ENCODE measurements around the gene EPDR1. TPM values are rescaled to one million over a fixed set of nuclear protein-coding genes. Genes with fewer than 3 reads are reported as not detected.

EPDR1 gene
- total RNA-seq (10 to 100 TPM; 35.6 to 39.0 TPM), polyA plus RNA-seq (10 to 100 TPM; 31.3 to 44.0 TPM)
- long read RNA-seq, donor 1, transcript EPDR1-201 (3 exons, 2,599 nt), result major isoform, 70 of 101 reads
- long read RNA-seq, donor 1, transcript EPDR1-202 (2 exons, 638 nt), result minor isoform, 11 of 101 reads
- long read RNA-seq, donor 1, partial matches to known transcripts, result 8 of 101 reads
- long read RNA-seq, donor 1, other reads (novel, unspliced or antisense), result 12 of 101 reads
- long read RNA-seq, donor 2, transcript EPDR1-201 (3 exons, 2,599 nt), result major isoform, 25 of 44 reads
- long read RNA-seq, donor 2, partial matches to known transcripts, result 2 of 44 reads
- long read RNA-seq, donor 2, other reads (novel, unspliced or antisense), result 15 of 44 reads

- ATAC-seq (ENCODE audit: low FRiP score) (no peak), DNase-seq (peak; percentile 78 to 84)
- intact Hi-C loops (cut with DNase I), result no loop called here
- H3K4me1 ChIP-seq (ENCODE audit: control insufficient read depth in 1 of 2, insufficient read depth in 2 of 2, low read length in 2 of 2), result peaks cover 0 to 5% of the 10 kb centered on the region in 2 donors
- peak within 1 kb of the TSS; percentile 50 to 84 for H3K4me3 ChIP-seq (ENCODE audit: low read length in 2 of 2)
- no peaks in the 10 kb centered on the region for H3K9me3 ChIP-seq (ENCODE audit: control insufficient read depth, low read length)
- WGBS, 2 donors, result 13 to 14% methylated on average over 22 of the region's 22 CpGs
- no peaks in the 10 kb centered on the region for H3K27me3 ChIP-seq (ENCODE audit: control insufficient read depth in 1 of 2, insufficient read depth in 2 of 2, low read length in 1 of 2)
- peak within 1 kb of the TSS; percentile 2 to 66 for H3K27ac ChIP-seq (ENCODE audit: low read depth in 1 of 2, low read length in 2 of 2)
- no peaks in the 10 kb centered on the region for H3K36me3 ChIP-seq (ENCODE audit: control insufficient read depth in 1 of 2, insufficient read depth in 2 of 2, low read length in 1 of 2)
Measured at GRCh38 chr7:37920305-37920848, at the start of gene EPDR1. TSS of gene EPDR1 (plus strand) at chr7:37920640. CDS start at chr7:37920940, 300 bp downstream.

GRCh38 chr7:37882086-37882485 is 38.4 kb upstream of the EPDR1 start:
- H3K27ac ChIP-seq (ENCODE audit: low read depth in 1 of 2, low read length in 2 of 2), result no peak overlapping the region
- WGBS, 2 donors, result 85 to 91% methylated on average over 6 of the region's 6 CpGs
- DNase-seq (no peak), ATAC-seq (ENCODE audit: low FRiP score) (no peak)
- H3K4me3 ChIP-seq (ENCODE audit: low read length in 2 of 2), result no peak overlapping the region
- no peaks in the 10 kb centered on the region for H3K36me3 ChIP-seq (ENCODE audit: control insufficient read depth in 1 of 2, insufficient read depth in 2 of 2, low read length in 1 of 2)
- H3K9me3 ChIP-seq (ENCODE audit: control insufficient read depth, low read length), result no peaks in the 10 kb centered on the region
- intact Hi-C loops (cut with DNase I), result no loop called here
- no peaks in the 10 kb centered on the region for H3K4me1 ChIP-seq (ENCODE audit: control insufficient read depth in 1 of 2, insufficient read depth in 2 of 2, low read length in 2 of 2)
- no peaks in the 10 kb centered on the region for H3K27me3 ChIP-seq (ENCODE audit: control insufficient read depth in 1 of 2, insufficient read depth in 2 of 2, low read length in 1 of 2)

DNA sequence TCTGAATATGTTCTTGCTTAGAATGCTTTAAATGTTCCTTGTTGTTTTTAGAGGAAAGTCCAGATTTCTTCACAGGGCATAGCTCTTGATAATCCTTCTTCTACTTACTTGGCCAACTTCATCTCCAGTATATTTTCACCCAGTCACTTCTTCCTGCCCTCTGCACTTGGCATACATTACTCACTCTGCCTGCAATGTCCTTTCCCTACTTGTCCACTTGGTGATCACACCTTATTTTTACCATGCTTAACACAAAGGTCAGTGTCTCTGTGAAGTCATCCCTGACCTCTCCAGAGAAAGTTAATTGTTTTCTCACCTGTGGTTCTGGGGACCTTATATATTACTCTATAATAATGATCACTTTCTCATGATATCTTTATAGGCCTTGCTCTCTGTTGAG is 27.1 kb upstream of the EPDR1 start:
- DNase-seq, result no peak
- no peak for ATAC-seq (ENCODE audit: low FRiP score)
- Histone ChIP-seq H3K4me1 (ENCODE audit: control insufficient read depth in 1 of 2, insufficient read depth in 2 of 2, low read length in 2 of 2) (no peaks in the 10 kb centered on the region), H3K9me3 (ENCODE audit: control insufficient read depth, low read length) (no peaks in the 10 kb centered on the region), H3K27ac (ENCODE audit: low read depth in 1 of 2, low read length in 2 of 2) (no peak overlapping the region), H3K4me3 (ENCODE audit: low read length in 2 of 2) (no peak overlapping the region), H3K36me3 (ENCODE audit: control insufficient read depth in 1 of 2, insufficient read depth in 2 of 2, low read length in 1 of 2) (no peaks in the 10 kb centered on the region), H3K27me3 (ENCODE audit: control insufficient read depth in 1 of 2, insufficient read depth in 2 of 2, low read length in 1 of 2) (no peaks in the 10 kb centered on the region)
- intact Hi-C loops (cut with DNase I), result no loop called here

- Histone ChIP-seq H3K27me3 (ENCODE audit: control insufficient read depth in 1 of 2, insufficient read depth in 2 of 2, low read length in 1 of 2) (no peaks in the 10 kb centered on the region), H3K4me3 (ENCODE audit: low read length in 2 of 2) (no peak overlapping the region), H3K9me3 (ENCODE audit: control insufficient read depth, low read length) (no peaks in the 10 kb centered on the region), H3K36me3 (ENCODE audit: control insufficient read depth in 1 of 2, insufficient read depth in 2 of 2, low read length in 1 of 2) (no peaks in the 10 kb centered on the region), H3K27ac (ENCODE audit: low read depth in 1 of 2, low read length in 2 of 2) (no peak overlapping the region), H3K4me1 (ENCODE audit: control insufficient read depth in 1 of 2, insufficient read depth in 2 of 2, low read length in 2 of 2) (no peaks in the 10 kb centered on the region)
- no peak for ATAC-seq (ENCODE audit: low FRiP score)
- intact Hi-C loops (cut with DNase I), result no loop called here
- WGBS, 2 donors, result 80% methylated on average over 3 of the region's 3 CpGs
- no peak for DNase-seq
Measured at GRCh38 chr7:37894671-37895070, 25.8 kb upstream of the EPDR1 start.

DNA sequence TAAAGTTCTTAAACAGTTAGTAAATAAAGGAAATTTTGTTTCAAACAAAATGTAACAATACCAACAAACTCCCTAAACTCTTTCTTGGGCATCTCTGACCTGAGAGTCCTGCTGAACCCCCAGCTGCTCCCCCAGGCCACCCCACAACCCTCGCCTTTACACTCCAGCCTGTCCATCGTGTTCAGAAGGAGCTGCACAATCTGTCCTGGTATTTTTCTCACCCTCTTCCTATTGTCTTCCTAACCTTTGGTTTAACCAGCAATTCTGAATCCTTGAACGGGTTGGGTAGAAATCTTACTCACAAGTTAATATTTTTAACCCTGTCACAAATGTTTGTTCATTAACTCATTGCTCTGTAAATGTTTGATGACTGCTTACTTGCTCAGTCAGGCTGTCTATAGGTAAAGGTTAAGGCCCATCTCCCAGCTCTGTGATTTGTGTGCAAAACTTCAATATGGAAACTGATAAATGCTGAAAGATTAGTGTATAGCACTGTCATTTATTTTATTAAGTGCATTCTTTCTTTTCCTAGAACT is 20.7 kb upstream of the EPDR1 start:
- no peaks in the 10 kb centered on the region for H3K27me3 ChIP-seq (ENCODE audit: control insufficient read depth in 1 of 2, insufficient read depth in 2 of 2, low read length in 1 of 2)
- DNase-seq, result no peak
- H3K9me3 ChIP-seq (ENCODE audit: control insufficient read depth, low read length), result no peaks in the 10 kb centered on the region
- intact Hi-C loops (cut with DNase I), result loop anchor here (2.0 to 5.0 kb wide), 4 partner anchors 207 to 323 kb away; no protein-coding TSS in a partner anchor
- H3K27ac ChIP-seq (ENCODE audit: low read depth in 1 of 2, low read length in 2 of 2), result no peak overlapping the region
- H3K36me3 ChIP-seq (ENCODE audit: control insufficient read depth in 1 of 2, insufficient read depth in 2 of 2, low read length in 1 of 2), result no peaks in the 10 kb centered on the region
- ATAC-seq (ENCODE audit: low FRiP score), result no peak
- H3K4me3 ChIP-seq (ENCODE audit: low read length in 2 of 2), result no peak overlapping the region
- 88 to 93% methylated on average over 3 of the region's 3 CpGs for whole genome bisulfite sequencing, 2 donors
- H3K4me1 ChIP-seq (ENCODE audit: control insufficient read depth in 1 of 2, insufficient read depth in 2 of 2, low read length in 2 of 2), result no peaks in the 10 kb centered on the region

- WGBS, 2 donors, result 13 to 14% methylated on average over 6 of the region's 6 CpGs
- intact Hi-C loops (cut with DNase I), result loop anchor here (2.0 to 5.0 kb wide), 4 partner anchors 205 to 321 kb away; no protein-coding TSS in a partner anchor
- no peak for DNase-seq
Measured at GRCh38 chr7:37901236-37901827, 19.1 kb upstream of the EPDR1 start.

GRCh38 chr7:37901890-37902524 is 18.4 kb upstream of the EPDR1 start:
- no peaks in the 10 kb centered on the region for H3K4me1 ChIP-seq (ENCODE audit: control insufficient read depth in 1 of 2, insufficient read depth in 2 of 2, low read length in 2 of 2)
- H3K27me3 ChIP-seq (ENCODE audit: control insufficient read depth in 1 of 2, insufficient read depth in 2 of 2, low read length in 1 of 2), result no peaks in the 10 kb centered on the region
- WGBS, 2 donors, result 95 to 98% methylated on average over 2 of the region's 2 CpGs
- no peak overlapping the region for H3K4me3 ChIP-seq (ENCODE audit: low read length in 2 of 2)
- no peak for DNase-seq
- peak; percentile 61 for ATAC-seq (ENCODE audit: low FRiP score)
- H3K9me3 ChIP-seq (ENCODE audit: control insufficient read depth, low read length), result no peaks in the 10 kb centered on the region
- H3K36me3 ChIP-seq (ENCODE audit: control insufficient read depth in 1 of 2, insufficient read depth in 2 of 2, low read length in 1 of 2), result no peaks in the 10 kb centered on the region
- H3K27ac ChIP-seq (ENCODE audit: low read depth in 1 of 2, low read length in 2 of 2), result no peak overlapping the region
- intact Hi-C loops (cut with DNase I), result loop anchor here (2.0 to 5.0 kb wide), 4 partner anchors 205 to 320 kb away; no protein-coding TSS in a partner anchor

More at GRCh38 chr7:37901236-37901827, 19.1 kb upstream of the EPDR1 start:
- H3K9me3 ChIP-seq (ENCODE audit: control insufficient read depth, low read length), result no peaks in the 10 kb centered on the region
- H3K27me3 ChIP-seq (ENCODE audit: control insufficient read depth in 1 of 2, insufficient read depth in 2 of 2, low read length in 1 of 2), result no peaks in the 10 kb centered on the region
- peak; percentile 82 for ATAC-seq (ENCODE audit: low FRiP score)
- no peak overlapping the region for H3K27ac ChIP-seq (ENCODE audit: low read depth in 1 of 2, low read length in 2 of 2)
- H3K4me3 ChIP-seq (ENCODE audit: low read length in 2 of 2), result no peak overlapping the region
- no peaks in the 10 kb centered on the region for H3K4me1 ChIP-seq (ENCODE audit: control insufficient read depth in 1 of 2, insufficient read depth in 2 of 2, low read length in 2 of 2)
- H3K36me3 ChIP-seq (ENCODE audit: control insufficient read depth in 1 of 2, insufficient read depth in 2 of 2, low read length in 1 of 2), result no peaks in the 10 kb centered on the region

- Histone ChIP-seq H3K4me3 (ENCODE audit: low read length in 2 of 2) (no peak overlapping the region), H3K36me3 (ENCODE audit: control insufficient read depth in 1 of 2, insufficient read depth in 2 of 2, low read length in 1 of 2) (no peaks in the 10 kb centered on the region), H3K27me3 (ENCODE audit: control insufficient read depth in 1 of 2, insufficient read depth in 2 of 2, low read length in 1 of 2) (no peaks in the 10 kb centered on the region), H3K9me3 (ENCODE audit: control insufficient read depth, low read length) (no peaks in the 10 kb centered on the region), H3K4me1 (ENCODE audit: control insufficient read depth in 1 of 2, insufficient read depth in 2 of 2, low read length in 2 of 2) (peaks cover 0 to 4% of the 10 kb centered on the region in 2 donors), H3K27ac (ENCODE audit: low read depth in 1 of 2, low read length in 2 of 2) (peak overlapping the region in 1 of 2 donors; percentile 58)
- DNase-seq, result no peak
- 4 to 9% methylated on average over 1 of the region's 1 CpG for WGBS, 2 donors
- intact Hi-C loops (cut with DNase I), result no loop called here
- peak; percentile 54 for ATAC-seq (ENCODE audit: low FRiP score)
Measured at GRCh38 chr7:37908221-37908788, 12.1 kb upstream of the EPDR1 start.

Data from aorta (tissue), 5 donors.